Measurements from ENCODE around the gene MICALL2.

DNA sequence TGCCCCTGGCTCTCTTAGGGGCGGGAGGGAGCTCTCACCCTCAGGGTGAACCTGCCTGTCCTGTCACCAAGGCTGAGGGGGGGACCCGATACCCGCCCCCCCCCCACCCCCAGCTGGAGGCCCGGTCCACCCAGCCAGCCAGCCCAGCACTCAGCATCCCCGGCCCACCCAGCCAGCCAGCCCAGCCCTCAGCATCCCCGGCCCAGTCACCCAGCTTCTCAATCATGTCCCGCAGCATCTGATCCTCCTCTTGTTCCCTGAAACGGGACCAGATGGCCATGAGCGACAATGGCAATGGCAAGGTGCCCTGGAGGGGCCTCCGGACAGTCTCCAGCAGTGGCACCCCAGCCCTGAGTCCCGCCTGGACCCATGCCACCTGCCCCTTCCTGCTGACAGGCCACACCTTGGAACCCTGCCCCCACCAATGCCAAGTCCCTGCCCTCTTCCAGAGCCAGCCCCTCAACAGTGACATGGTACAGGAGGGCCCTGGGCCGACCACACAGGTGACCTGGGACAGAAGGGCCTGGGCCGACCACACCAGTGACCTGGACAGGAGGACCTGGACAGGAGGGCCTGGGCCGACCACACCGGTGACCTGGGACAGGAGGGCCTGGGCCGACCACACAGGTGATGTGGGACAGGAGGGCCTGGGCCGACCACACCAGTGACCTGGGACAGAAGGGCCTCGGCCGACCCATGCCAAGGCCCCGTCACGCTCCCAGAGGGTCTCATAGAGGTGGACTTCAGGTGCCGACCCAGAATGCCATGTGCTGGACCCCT lies 24.2 kb downstream of the MICALL2 start:
- TF ChIP-seq, protein P1, sequence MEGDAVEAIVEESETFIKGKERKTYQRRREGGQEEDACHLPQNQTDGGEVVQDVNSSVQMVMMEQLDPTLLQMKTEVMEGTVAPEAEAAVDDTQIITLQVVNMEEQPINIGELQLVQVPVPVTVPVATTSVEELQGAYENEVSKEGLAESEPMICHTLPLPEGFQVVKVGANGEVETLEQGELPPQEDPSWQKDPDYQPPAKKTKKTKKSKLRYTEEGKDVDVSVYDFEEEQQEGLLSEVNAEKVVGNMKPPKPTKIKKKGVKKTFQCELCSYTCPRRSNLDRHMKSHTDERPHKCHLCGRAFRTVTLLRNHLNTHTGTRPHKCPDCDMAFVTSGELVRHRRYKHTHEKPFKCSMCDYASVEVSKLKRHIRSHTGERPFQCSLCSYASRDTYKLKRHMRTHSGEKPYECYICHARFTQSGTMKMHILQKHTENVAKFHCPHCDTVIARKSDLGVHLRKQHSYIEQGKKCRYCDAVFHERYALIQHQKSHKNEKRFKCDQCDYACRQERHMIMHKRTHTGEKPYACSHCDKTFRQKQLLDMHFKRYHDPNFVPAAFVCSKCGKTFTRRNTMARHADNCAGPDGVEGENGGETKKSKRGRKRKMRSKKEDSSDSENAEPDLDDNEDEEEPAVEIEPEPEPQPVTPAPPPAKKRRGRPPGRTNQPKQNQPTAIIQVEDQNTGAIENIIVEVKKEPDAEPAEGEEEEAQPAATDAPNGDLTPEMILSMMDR (conservative IDR thresholded peaks at IDR 0.05; ENCODE audit: low read length) = no peak
- no peak for TF ChIP-seq EZH2phosphoT487 (IDR thresholded peaks at IDR 0.05; ENCODE audit: borderline replicate concordance)
